Measurements from ENCODE around the gene FRMD4A.
"Not testable (repeated sequence)": the region's sequence is repeated elsewhere in the genome, so short reads cannot be mapped to it uniquely, and the experiment has no call there.

The FRMD4A gene

DNA sequence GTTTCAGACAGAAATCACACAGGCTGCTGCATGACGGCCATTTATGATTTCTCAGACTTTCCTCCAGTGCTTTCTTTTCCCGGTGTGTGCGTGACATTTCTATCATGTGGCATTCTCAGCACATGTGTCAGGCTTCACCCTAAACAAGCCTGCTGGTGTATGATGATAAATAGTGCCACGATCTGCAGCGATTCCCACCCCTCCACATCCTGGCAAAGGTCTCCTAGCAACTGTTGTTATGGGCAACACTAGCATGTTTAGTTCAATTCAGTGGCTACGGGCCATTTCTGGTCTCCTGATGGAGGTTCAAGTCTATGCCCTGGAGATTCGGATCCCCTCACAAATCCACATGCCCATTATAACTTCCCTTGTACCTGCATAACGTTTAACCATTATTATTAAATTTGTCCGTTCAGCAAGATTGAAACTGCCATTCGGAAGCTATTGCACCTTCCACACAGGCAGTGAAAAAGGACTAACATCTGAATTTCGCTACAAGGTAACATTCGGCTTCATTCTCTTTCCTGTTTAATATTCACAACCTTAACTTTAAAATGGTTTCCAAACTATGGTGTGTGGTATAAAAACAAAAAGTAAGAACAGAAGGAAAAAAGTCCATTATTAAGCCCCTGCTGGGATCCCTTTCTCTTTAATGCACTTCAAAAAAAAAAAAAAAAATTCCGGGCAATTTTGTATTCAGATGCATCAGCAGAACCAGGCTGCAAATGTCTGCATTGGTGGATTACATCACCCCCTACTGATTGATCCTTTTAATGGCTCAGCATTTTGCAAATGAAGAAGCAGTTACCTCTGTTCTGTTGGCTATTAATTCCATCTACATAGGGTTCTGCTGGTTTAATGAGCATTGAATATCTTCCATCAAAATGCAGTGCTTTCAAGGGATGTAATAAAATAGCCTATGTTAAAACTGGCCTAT lies 90.2 kb downstream of the FRMD4A start:
- TF ChIP-seq, protein P1, sequence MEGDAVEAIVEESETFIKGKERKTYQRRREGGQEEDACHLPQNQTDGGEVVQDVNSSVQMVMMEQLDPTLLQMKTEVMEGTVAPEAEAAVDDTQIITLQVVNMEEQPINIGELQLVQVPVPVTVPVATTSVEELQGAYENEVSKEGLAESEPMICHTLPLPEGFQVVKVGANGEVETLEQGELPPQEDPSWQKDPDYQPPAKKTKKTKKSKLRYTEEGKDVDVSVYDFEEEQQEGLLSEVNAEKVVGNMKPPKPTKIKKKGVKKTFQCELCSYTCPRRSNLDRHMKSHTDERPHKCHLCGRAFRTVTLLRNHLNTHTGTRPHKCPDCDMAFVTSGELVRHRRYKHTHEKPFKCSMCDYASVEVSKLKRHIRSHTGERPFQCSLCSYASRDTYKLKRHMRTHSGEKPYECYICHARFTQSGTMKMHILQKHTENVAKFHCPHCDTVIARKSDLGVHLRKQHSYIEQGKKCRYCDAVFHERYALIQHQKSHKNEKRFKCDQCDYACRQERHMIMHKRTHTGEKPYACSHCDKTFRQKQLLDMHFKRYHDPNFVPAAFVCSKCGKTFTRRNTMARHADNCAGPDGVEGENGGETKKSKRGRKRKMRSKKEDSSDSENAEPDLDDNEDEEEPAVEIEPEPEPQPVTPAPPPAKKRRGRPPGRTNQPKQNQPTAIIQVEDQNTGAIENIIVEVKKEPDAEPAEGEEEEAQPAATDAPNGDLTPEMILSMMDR (conservative IDR thresholded peaks at IDR 0.05), result no peak
- H3K27ac ChIP-seq, result no peak overlapping the region

DNA sequence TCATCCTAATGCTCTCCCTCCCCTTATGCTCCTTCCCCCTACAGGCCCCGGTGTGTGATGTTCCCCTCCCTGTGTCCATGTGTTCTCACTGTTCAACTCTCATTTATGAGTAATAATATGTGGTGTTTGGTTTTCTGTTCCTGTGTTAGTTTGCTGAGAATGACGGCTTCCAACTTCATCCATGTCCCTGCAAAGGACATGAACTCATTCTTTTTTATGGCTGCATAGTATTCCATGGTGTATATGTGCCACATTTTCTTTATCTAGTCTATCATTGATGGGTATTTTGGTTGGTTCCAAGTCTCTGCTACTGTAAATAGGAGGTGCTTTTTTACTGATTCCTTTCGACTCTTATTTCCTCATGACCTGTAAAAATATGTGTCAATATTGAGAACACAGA lies 92.1 kb downstream of the FRMD4A start:
- H3K27ac ChIP-seq, result not testable (repeated sequence)

DNA sequence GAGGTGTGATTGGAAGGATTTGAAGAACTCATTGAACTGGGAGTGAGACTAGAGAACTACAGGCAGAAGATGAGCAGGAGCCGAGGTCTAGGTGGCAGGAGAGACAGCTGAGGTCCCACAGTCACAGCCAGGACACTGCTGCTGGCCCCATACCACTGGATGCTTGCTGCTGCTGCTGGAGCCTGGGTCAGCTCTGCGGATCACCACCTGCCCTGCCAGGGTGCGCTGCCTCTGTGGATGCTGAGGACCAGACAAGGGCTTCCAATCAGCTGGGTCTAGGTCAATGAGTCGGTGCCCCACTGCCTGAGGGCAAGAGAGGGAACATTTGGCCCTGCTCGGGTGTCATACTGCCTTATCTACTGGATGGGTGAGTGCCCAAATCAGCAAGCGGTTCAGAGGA lies 94.4 kb downstream of the FRMD4A start:
- no peak overlapping the region for H3K27ac ChIP-seq
- TF ChIP-seq, protein P1 (conservative IDR thresholded peaks at IDR 0.05), result no peak

DNA sequence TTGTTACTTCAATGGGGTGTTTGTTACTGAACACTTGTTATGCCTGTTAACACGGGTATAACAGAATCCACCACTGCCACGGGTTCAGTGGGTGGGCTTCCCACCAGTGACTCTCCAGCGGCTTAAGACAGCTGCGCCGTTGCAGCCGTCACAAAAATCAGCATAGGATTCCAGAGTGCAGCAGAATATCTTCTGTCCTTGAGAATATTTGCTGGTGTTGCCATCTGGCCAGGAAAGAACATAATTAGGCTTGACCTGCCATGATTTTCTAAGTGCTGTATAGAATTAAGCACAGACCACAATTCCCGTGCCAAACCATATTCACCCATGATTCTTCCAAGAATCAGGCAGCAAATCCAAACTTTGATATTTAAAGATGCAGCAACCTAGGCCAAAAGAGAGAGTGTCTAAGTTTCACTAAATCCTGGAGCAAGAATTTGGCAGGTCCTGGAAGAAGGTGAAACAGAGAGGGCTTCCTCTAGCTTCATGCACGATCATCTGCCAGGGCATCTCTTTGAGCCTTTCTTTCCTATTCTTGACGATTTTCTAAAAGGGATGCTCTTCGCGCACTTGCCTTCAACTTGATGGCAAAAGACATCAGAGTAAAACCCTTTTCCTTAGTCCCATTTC lies 95.0 kb downstream of the FRMD4A start:
- TF ChIP-seq, protein P1 (conservative IDR thresholded peaks at IDR 0.05), result no peak
- no peak overlapping the region for H3K27ac ChIP-seq

DNA sequence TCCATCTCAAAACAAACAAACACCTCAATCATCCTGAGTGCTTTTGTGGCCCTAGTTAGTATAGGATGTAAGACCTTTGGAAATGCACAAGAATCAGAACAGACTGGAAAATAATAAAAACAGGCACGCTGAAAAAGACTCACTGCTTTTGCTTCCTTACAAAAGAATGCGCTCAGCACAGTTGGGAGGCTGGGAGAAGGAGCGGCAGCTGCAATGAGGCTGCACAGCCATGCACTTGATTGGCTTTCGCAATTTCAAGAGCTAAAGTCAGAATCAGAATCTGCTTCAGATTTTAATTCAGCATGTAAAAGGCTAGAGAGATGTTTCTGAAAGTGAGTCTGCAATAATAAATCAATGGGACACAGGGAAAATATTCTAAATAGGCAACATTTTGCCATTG lies 97.2 kb downstream of the FRMD4A start:
- TF ChIP-seq, protein P1 (conservative IDR thresholded peaks at IDR 0.05), result no peak
- no peak overlapping the region for H3K27ac ChIP-seq

DNA sequence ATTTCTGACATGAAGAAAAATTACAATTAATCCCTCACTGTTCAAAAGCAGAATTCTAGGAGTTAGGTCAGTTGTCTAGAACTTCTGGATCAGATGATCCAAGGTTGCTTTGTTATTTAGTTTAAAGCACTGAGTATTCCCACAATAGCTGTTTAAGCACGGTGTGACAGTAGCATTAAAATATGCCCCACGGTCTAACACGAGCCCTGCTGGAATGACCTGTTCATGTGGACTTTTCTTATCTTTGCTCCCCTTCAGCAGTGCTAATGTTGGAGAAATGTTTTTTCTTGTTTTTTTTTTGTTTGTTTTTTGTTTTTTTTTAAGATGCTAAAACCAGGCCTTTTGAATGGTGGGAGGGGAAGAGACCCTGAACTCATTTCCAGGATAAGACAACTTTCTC lies 101.9 kb downstream of the FRMD4A start:
- H3K27ac ChIP-seq, result not testable (repeated sequence)

DNA sequence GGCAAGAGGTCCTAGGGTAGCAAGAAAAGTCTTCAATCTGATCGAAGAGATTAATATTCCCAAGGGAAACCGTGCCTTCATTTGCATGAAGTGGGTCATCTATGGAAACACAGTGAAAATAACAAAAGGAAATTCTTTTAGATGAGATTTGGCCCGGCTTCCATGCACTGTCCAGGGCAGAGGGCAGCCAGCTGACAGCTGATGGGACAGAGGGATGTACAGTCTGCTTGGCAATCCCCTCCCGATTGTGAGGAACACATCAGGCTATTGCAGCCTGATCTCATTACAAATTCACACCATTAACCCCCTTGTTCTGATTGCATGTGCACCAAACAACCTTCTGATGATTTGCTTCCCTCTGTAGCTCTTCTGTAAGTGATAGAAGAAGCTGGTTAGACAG lies 105.3 kb downstream of the FRMD4A start:
- TF ChIP-seq, protein P1 (conservative IDR thresholded peaks at IDR 0.05), result no peak

DNA sequence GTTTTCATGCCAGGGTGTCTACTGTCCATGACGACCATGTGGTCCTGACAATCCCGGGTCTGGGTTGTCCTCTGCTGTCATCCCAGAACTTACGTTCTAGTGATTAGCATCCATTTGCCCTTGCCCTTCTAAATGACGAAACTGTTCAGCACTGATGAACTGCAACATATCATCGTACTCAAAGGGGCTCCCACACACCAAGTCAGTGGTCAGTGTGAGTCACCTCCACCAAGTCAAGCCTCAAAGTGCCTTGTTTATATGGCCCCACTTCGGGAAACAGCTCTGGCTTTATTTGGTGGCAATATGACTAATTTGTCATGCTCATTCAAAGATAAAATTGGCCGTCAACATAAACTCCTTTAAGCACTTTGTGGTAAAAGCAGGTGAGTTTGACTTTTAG lies 110.7 kb downstream of the FRMD4A start:
- TF ChIP-seq, protein P1 (conservative IDR thresholded peaks at IDR 0.05), result no peak
- H3K27ac ChIP-seq, result no peak overlapping the region

More for the DNA sequence above, 105.3 kb downstream of the FRMD4A start:
- H3K27ac ChIP-seq, result no peak overlapping the region

Data from VCaP (cell line).